Measurements from ENCODE around the gene SDCCAG8. TPM values are rescaled to one million over a fixed set of nuclear protein-coding genes. Genes with fewer than 3 reads are reported as not detected.
A peak's percentile ranks its signal among the peaks of the same experiment; 100 is the strongest.

The SDCCAG8 gene
- total RNA-seq, 1 donor from 2014 or later = 26.7 TPM

GRCh38 chr1:243494741-243495431 lies 239.0 kb downstream of the SDCCAG8 start:
- TF ChIP-seq, protein P1, sequence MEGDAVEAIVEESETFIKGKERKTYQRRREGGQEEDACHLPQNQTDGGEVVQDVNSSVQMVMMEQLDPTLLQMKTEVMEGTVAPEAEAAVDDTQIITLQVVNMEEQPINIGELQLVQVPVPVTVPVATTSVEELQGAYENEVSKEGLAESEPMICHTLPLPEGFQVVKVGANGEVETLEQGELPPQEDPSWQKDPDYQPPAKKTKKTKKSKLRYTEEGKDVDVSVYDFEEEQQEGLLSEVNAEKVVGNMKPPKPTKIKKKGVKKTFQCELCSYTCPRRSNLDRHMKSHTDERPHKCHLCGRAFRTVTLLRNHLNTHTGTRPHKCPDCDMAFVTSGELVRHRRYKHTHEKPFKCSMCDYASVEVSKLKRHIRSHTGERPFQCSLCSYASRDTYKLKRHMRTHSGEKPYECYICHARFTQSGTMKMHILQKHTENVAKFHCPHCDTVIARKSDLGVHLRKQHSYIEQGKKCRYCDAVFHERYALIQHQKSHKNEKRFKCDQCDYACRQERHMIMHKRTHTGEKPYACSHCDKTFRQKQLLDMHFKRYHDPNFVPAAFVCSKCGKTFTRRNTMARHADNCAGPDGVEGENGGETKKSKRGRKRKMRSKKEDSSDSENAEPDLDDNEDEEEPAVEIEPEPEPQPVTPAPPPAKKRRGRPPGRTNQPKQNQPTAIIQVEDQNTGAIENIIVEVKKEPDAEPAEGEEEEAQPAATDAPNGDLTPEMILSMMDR (IDR thresholded peaks at IDR 0.05) = no peak
- Mint-ChIP-seq H3K9me3 (ENCODE audit: unreplicated experiment) (no peaks in the 10 kb centered on the region), H3K27ac (ENCODE audit: unreplicated experiment) (no peak overlapping the region), H3K4me1 (ENCODE audit: unreplicated experiment) (peaks cover 8% of the 10 kb centered on the region), H3K36me3 (ENCODE audit: unreplicated experiment) (peaks cover 24% of the 10 kb centered on the region), H3K27me3 (ENCODE audit: unreplicated experiment) (no peaks in the 10 kb centered on the region), H3K4me3 (ENCODE audit: unreplicated experiment) (no peak overlapping the region)
- DNase-seq (ENCODE audit: extremely low spot score, unreplicated experiment) = no peak

DNA sequence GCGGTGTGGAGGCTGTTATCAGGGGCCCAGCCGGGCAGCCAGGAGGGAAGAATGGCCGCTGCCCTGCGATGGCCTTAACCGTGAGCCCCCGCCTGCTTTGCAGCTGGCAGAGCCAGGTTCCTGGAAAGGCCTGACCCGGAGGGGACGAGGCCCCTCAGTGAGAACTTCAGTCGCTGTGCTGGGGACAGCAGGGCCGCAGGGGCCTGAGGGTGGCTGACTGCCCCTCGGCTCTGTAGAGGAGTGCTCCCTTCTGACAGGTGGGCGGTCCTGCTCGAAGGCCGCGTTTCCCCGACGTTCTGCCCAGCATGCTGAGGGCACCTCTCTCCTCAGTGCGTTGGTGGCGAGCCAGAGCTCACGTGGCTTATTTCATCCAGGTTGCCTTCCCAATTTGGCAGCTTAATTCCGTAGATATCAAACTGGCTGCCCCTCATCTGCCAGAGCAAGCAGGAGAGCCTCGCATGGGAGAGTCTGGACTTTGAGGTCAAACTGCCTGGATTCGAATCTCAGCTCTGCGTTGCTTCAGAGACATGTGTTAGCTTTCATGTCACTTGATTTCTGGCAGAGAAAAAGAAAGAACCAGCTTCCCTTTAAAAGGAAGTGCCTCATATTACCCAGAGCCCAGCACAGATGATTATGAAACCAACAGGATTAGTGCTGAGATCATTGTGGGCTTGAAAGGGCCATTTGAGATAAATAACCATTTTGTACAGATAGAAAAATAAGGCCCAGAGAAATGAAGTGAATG lies 239.8 kb downstream of the SDCCAG8 start:
- DNase-seq (ENCODE audit: extremely low spot score, unreplicated experiment) = no peak
- TF ChIP-seq, protein P1 (IDR thresholded peaks at IDR 0.05) = no peak
- Mint-ChIP-seq H3K27ac (ENCODE audit: unreplicated experiment) (no peak overlapping the region), H3K27me3 (ENCODE audit: unreplicated experiment) (no peaks in the 10 kb centered on the region), H3K36me3 (ENCODE audit: unreplicated experiment) (peaks cover 27% of the 10 kb centered on the region), H3K9me3 (ENCODE audit: unreplicated experiment) (no peaks in the 10 kb centered on the region), H3K4me1 (ENCODE audit: unreplicated experiment) (peaks cover 8% of the 10 kb centered on the region), H3K4me3 (ENCODE audit: unreplicated experiment) (no peak overlapping the region)

DNA sequence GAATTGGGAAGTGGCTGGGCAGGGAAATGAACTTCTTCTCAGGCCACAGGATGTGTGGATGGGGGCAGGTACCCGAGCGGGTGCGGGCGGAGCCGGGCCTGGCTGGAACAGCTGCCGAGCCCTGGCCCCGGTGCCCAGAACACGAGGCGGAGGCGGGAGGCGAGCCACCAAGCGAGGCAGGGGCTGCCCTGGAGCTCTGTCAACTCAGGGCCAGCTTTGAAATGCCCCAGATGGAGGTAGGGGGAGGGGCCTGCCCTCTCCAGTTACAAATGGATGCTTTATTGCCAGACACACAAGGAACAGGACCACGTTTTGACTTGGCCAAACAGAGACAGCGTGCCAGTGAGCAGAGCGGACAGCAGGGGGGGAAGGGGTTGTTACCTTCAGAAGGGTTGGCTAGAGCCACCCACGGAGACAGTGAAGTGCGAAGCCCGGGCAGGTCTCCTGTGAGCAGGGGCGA lies 240.4 kb downstream of the SDCCAG8 start:
- TF ChIP-seq, protein P1 (IDR thresholded peaks at IDR 0.05) = no peak
- Mint-ChIP-seq H3K27me3 (ENCODE audit: unreplicated experiment) (no peaks in the 10 kb centered on the region), H3K4me3 (ENCODE audit: unreplicated experiment) (no peak overlapping the region), H3K4me1 (ENCODE audit: unreplicated experiment) (peaks cover 8% of the 10 kb centered on the region), H3K27ac (ENCODE audit: unreplicated experiment) (no peak overlapping the region), H3K9me3 (ENCODE audit: unreplicated experiment) (no peaks in the 10 kb centered on the region), H3K36me3 (ENCODE audit: unreplicated experiment) (peaks cover 27% of the 10 kb centered on the region)
- no peak for DNase-seq (ENCODE audit: extremely low spot score, unreplicated experiment)

DNA sequence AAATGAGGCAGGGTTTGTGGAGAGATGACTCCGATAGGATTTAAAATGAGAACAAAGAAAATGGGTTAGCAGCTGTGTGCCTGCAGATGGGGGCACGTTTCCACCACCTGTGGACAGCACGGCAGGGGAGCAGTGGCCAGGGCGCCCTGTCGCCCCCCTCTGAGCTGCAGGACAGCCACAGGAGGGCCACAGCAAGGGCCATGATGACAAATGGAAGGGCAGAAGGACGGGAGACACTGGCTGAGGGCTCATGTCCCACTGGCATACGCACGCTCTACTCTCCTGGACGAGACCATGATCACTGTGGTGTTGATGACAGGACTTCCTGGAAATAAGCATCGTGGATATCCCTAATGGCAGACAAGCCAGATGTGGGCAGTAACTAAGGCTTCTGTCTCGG lies 241.0 kb downstream of the SDCCAG8 start:
- H3K36me3 Mint-ChIP-seq (ENCODE audit: unreplicated experiment) = peaks cover 27% of the 10 kb centered on the region
- TF ChIP-seq, protein P1 (IDR thresholded peaks at IDR 0.05) = no peak
- H3K4me3 Mint-ChIP-seq (ENCODE audit: unreplicated experiment) = no peak overlapping the region
- H3K27me3 Mint-ChIP-seq (ENCODE audit: unreplicated experiment) = no peaks in the 10 kb centered on the region
- peaks cover 8% of the 10 kb centered on the region for H3K4me1 Mint-ChIP-seq (ENCODE audit: unreplicated experiment)
- H3K27ac Mint-ChIP-seq (ENCODE audit: unreplicated experiment) = peak overlapping the region; percentile 31
- no peak for DNase-seq (ENCODE audit: extremely low spot score, unreplicated experiment)
- H3K9me3 Mint-ChIP-seq (ENCODE audit: unreplicated experiment) = no peaks in the 10 kb centered on the region
